ENCODE measurements around the gene PITPNC1. TPM values are rescaled to one million over a fixed set of nuclear protein-coding genes. Genes with fewer than 3 reads are reported as not detected.

The PITPNC1 gene
- total RNA-seq, 1 experiment from 2014 or later = 40.1 TPM

DNA sequence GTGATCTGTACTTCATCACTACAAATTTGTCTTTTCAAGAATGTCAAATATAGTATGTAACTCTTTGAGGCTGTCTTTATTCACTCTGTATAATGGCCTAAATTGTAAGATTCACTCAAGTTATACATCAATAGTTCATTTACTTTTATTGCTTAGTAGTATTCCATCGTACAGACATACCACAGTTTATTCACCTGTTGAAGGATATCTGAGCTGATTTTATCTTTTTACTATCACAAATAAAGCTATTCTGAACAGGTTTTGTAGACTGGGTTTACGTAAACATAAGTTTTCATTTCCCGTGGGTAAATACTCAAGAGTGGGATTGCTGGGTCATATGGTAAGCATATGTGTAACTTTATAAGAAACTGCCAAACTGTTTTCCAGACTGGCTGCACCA, 29.3 kb upstream of the PITPNC1 start:
- intact Hi-C loops (cut with micrococcal nuclease) = no loop called here
- H3K9me3 Mint-ChIP-seq (ENCODE audit: unreplicated experiment) = no peaks in the 10 kb centered on the region
- H3K27ac Mint-ChIP-seq (ENCODE audit: low read depth, unreplicated experiment) = no peak overlapping the region
- H3K27me3 Mint-ChIP-seq (ENCODE audit: insufficient read depth, unreplicated experiment) = no peaks in the 10 kb centered on the region
- POLR2A ChIA-PET = no interaction called here
- TF ChIP-seq CTCF (IDR thresholded peaks at IDR 0.05; ENCODE audit: unreplicated experiment) = no peak
- CTCF ChIA-PET = interaction anchor here (1.3 kb wide), 1 partner anchor 127 kb away, joined by 3 read pairs; no protein-coding TSS in a partner anchor
- peaks cover 96% of the 10 kb centered on the region for H3K36me3 Mint-ChIP-seq (ENCODE audit: insufficient read depth, unreplicated experiment)
- DNase-seq (ENCODE audit: unreplicated experiment) = no peak
- no peak overlapping the region for H3K4me3 Mint-ChIP-seq (ENCODE audit: unreplicated experiment)
- BruUV-seq (replicated peaks) = no TSS peak
- no peaks in the 10 kb centered on the region for H3K4me1 Mint-ChIP-seq (ENCODE audit: insufficient read depth, unreplicated experiment)

DNA sequence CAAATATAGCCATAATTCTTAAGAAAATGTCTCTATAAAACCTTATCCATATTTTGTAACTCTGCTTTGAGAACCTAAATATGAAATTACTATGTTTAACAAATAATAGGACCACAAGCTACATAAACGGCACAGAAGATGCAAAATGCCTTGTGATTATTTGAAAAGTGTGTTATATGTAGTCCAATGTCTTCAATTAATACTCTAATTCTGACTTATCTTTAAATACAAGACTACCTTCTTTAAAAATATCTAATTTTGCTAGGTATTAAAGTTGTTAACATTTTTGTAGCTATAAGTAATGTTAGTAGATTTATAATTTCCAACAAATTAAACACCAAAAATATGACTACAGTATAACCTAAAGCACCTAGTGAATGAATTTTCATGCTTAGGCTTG, 27.7 kb upstream of the PITPNC1 start:
- Mint-ChIP-seq H3K9me3 (ENCODE audit: unreplicated experiment) (no peaks in the 10 kb centered on the region), H3K4me1 (ENCODE audit: insufficient read depth, unreplicated experiment) (no peaks in the 10 kb centered on the region), H3K27me3 (ENCODE audit: insufficient read depth, unreplicated experiment) (no peaks in the 10 kb centered on the region), H3K36me3 (ENCODE audit: insufficient read depth, unreplicated experiment) (peaks cover 96% of the 10 kb centered on the region), H3K27ac (ENCODE audit: low read depth, unreplicated experiment) (no peak overlapping the region), H3K4me3 (ENCODE audit: unreplicated experiment) (no peak overlapping the region)
- no peak for TF ChIP-seq CTCF (IDR thresholded peaks at IDR 0.05; ENCODE audit: unreplicated experiment)
- ChIA-PET POLR2A (interaction anchor here (0.6 to 1.2 kb wide), 3 partner anchors 16 to 87 kb away, joined by 3 to 5 read pairs (median 5); no protein-coding TSS in a partner anchor), CTCF (interaction anchor here (1.5 kb wide), 1 partner anchor 127 kb away, joined by 3 read pairs; no protein-coding TSS in a partner anchor)
- no peak for DNase-seq (ENCODE audit: unreplicated experiment)
- BruUV-seq (replicated peaks) = no TSS peak
- intact Hi-C loops (cut with micrococcal nuclease) = no loop called here

DNA sequence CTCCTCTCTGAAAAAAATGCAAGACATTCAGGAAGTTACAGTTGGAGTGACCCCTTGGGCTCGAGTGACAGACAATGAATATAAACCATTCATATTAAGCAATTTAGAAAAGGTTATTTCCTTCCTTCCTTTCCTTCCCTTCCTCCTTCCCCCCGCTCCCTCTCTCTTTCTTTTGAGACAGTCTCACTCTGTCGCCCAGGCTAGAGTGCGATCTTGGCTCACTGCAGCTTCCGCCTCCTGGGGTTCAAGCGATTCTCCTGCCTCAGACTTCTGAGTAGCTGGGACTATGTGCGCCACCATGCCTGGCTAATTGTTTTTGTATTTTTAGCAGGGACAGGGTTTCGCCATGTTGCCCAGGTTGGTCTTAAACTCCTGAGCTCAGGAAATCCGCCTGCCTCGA, 23.9 kb upstream of the PITPNC1 start:
- BruUV-seq (replicated peaks) = no TSS peak
- POLR2A ChIA-PET = interaction anchor here (0.6 to 2.0 kb wide), 5 partner anchors 10 to 72 kb away, joined by 3 to 5 read pairs (median 5); no protein-coding TSS in a partner anchor
- CTCF ChIA-PET = interaction anchor here (0.5 to 1.3 kb wide), 3 partner anchors 11 to 539 kb away, joined by 3 to 4 read pairs (median 4); no protein-coding TSS in a partner anchor
- no peak for DNase-seq (ENCODE audit: unreplicated experiment)
- TF ChIP-seq CTCF (IDR thresholded peaks at IDR 0.05; ENCODE audit: unreplicated experiment) = no peak
- no peak overlapping the region for H3K4me3 Mint-ChIP-seq (ENCODE audit: unreplicated experiment)
- intact Hi-C loops (cut with micrococcal nuclease) = no loop called here
- no peaks in the 10 kb centered on the region for H3K9me3 Mint-ChIP-seq (ENCODE audit: unreplicated experiment)
- no peak overlapping the region for H3K27ac Mint-ChIP-seq (ENCODE audit: low read depth, unreplicated experiment)
- no peaks in the 10 kb centered on the region for H3K27me3 Mint-ChIP-seq (ENCODE audit: insufficient read depth, unreplicated experiment)
- peaks cover 95% of the 10 kb centered on the region for H3K36me3 Mint-ChIP-seq (ENCODE audit: insufficient read depth, unreplicated experiment)
- no peaks in the 10 kb centered on the region for H3K4me1 Mint-ChIP-seq (ENCODE audit: insufficient read depth, unreplicated experiment)

GRCh38 chr17:67353929-67354574, 23.0 kb upstream of the PITPNC1 start:
- ChIA-PET POLR2A (interaction anchor here (1.4 to 2.0 kb wide), 2 partner anchors 10 to 12 kb away, joined by 3 to 5 read pairs; no protein-coding TSS in a partner anchor), CTCF (interaction anchor here (0.5 to 0.7 kb wide), 2 partner anchors 38 to 538 kb away, joined by 3 read pairs; no protein-coding TSS in a partner anchor)
- H3K4me3 Mint-ChIP-seq (ENCODE audit: unreplicated experiment) = no peak overlapping the region
- no peaks in the 10 kb centered on the region for H3K9me3 Mint-ChIP-seq (ENCODE audit: unreplicated experiment)
- H3K27me3 Mint-ChIP-seq (ENCODE audit: insufficient read depth, unreplicated experiment) = no peaks in the 10 kb centered on the region
- no peaks in the 10 kb centered on the region for H3K4me1 Mint-ChIP-seq (ENCODE audit: insufficient read depth, unreplicated experiment)
- H3K27ac Mint-ChIP-seq (ENCODE audit: low read depth, unreplicated experiment) = no peak overlapping the region
- BruUV-seq (replicated peaks) = no TSS peak
- no peak for DNase-seq (ENCODE audit: unreplicated experiment)
- no peak for TF ChIP-seq CTCF (IDR thresholded peaks at IDR 0.05; ENCODE audit: unreplicated experiment)
- H3K36me3 Mint-ChIP-seq (ENCODE audit: insufficient read depth, unreplicated experiment) = peaks cover 91% of the 10 kb centered on the region
- intact Hi-C loops (cut with micrococcal nuclease) = no loop called here

Data from MCF 10A (cell line).